ENCODE data around the gene CD36.

Gene CD36

DNA sequence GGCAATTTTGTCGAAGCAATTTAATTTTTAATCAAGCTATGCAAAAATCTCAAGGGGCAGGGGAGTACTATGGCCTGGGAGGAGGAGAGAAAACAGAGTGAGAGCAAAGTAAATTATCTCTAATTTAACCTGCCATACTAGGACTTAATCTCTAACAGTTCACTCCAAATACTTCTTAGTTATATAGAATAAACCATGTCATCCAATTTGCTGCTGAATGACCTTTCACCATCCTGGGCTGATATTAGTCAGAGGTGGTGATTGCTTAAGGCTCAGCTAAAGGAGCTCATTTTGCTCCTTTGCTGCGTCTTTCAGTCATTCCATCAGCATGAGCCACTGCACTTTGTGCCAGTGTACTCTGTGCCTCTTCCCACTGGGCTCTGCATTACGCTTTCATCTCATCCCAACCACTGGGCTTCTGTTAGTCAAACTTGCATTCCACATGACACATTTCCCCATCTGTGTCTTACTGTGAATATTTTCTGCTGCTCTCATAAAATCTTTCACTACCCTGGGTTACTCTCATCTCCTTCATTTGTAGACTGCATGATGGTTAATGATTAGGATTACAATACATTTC, 84.3 kb downstream of the CD36 start:
- no peaks in the 10 kb centered on the region for H3K27me3 Mint-ChIP-seq (ENCODE audit: low read depth)
- H3K36me3 Mint-ChIP-seq (ENCODE audit: low read depth): no peaks in the 10 kb centered on the region
- no peak overlapping the region for H3K27ac Mint-ChIP-seq
- H3K9me3 Mint-ChIP-seq: no peaks in the 10 kb centered on the region
- H3K4me1 Mint-ChIP-seq (ENCODE audit: low read depth): no peaks in the 10 kb centered on the region
- H3K4me3 Mint-ChIP-seq: no peak overlapping the region

DNA sequence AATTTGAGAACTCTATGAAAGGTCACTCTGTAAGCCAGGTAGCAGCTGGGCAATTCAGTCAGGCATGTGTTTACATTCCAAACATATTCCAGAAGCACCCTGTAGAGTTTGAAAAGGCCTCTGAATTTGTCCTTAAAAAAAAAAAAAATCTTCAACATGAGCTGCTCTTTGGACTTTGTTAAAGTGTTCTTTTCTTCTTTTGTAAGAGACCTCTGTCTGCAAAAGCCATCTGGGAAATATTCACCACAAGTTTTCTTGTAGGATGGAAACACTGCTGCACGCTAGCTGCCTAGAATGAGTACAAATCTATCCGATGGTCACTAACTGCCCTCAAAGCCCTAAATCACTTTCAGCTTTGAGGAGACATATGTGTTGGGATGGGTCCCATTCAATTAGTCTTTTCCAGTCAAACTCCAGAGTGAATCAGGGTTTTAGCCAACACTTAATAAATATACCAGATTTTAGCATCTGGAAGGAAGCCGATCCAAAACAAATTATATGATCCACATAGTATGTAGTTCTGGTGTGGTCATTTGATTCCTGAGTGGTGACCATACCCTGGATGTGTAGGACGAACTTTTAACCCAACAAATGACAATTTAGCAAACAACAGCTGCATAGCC, 85.9 kb downstream of the CD36 start:
- Mint-ChIP-seq H3K27ac (no peak overlapping the region), H3K4me3 (no peak overlapping the region), H3K27me3 (ENCODE audit: low read depth) (no peaks in the 10 kb centered on the region), H3K36me3 (ENCODE audit: low read depth) (no peaks in the 10 kb centered on the region), H3K4me1 (ENCODE audit: low read depth) (no peaks in the 10 kb centered on the region), H3K9me3 (no peaks in the 10 kb centered on the region)

DNA sequence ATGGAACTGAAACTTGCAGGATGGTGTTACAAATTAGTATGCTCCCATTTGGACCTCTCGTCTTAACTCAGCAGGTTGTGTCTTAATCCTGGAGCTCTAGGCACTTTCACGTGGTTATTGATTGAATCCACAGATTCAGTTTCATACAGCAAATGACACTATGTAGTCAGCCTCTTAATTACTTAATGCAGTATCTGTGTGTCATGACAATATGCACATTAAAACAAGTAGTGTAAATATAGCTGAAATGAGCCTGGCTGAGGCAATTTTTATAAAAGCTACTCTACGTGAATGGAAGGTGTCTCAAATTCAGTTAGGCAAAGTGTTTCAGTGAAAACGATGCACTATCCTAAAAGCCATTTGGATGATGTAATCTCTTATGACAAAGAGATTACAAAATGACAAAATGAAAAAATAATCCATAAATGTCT, 86.8 kb downstream of the CD36 start:
- Mint-ChIP-seq H3K27me3 (ENCODE audit: low read depth) (no peaks in the 10 kb centered on the region), H3K4me3 (no peak overlapping the region), H3K27ac (no peak overlapping the region), H3K36me3 (ENCODE audit: low read depth) (no peaks in the 10 kb centered on the region), H3K9me3 (no peaks in the 10 kb centered on the region), H3K4me1 (ENCODE audit: low read depth) (no peaks in the 10 kb centered on the region)

Data from T-helper 1 cell treated with Interleukin-12 subunit alpha and Interleukin-12 subunit beta and Interleukin-4 antibody, amounts not matched to agents 30 μg/mL and 1 μg/mL, for 36 hours (primary cell).